Activated naive CD8-positive, alpha-beta T cell treated with anti-CD3 and anti-CD28 coated beads, Interleukin-2, amount 50 U/mL, for 24 hours (primary cell): Measurements from ENCODE around the gene RIPOR1.
"Not testable (repeated sequence)": the region's sequence is repeated elsewhere in the genome, so short reads cannot be mapped to it uniquely, and the experiment has no call there.

Experiments used
- ATAC-seq: fragments of 150-1000 bp; cut with Tn5 transposase; one replicate; pipeline ENCODE4 v1.10.0; 2021
- DNase-seq: peaks from one replicate; pipeline ENCODE4 v3.0.0; 2021
- H3K27ac Mint-ChIP-seq: one replicate; pipeline ENCODE4 v1.8.0; 2021; ENCODE audit warnings: mild to moderate bottlenecking, mixed read lengths
- H3K27me3 Mint-ChIP-seq: one replicate; pipeline ENCODE4 v1.8.0; 2021; ENCODE audit warnings: mixed read lengths
- H3K36me3 Mint-ChIP-seq: one replicate; pipeline ENCODE4 v1.8.0; 2021; ENCODE audit warnings: low read depth, mixed read lengths
- H3K4me1 Mint-ChIP-seq: one replicate; pipeline ENCODE4 v1.8.0; 2021; ENCODE audit warnings: mixed read lengths
- H3K4me3 Mint-ChIP-seq: one replicate; pipeline ENCODE4 v1.8.0; 2021; ENCODE audit warnings: mild to moderate bottlenecking, moderate library complexity, mixed read lengths
- H3K9me3 Mint-ChIP-seq: one replicate; pipeline ENCODE4 v1.8.0; 2021; ENCODE audit warnings: mixed read lengths

RIPOR1 gene

DNA sequence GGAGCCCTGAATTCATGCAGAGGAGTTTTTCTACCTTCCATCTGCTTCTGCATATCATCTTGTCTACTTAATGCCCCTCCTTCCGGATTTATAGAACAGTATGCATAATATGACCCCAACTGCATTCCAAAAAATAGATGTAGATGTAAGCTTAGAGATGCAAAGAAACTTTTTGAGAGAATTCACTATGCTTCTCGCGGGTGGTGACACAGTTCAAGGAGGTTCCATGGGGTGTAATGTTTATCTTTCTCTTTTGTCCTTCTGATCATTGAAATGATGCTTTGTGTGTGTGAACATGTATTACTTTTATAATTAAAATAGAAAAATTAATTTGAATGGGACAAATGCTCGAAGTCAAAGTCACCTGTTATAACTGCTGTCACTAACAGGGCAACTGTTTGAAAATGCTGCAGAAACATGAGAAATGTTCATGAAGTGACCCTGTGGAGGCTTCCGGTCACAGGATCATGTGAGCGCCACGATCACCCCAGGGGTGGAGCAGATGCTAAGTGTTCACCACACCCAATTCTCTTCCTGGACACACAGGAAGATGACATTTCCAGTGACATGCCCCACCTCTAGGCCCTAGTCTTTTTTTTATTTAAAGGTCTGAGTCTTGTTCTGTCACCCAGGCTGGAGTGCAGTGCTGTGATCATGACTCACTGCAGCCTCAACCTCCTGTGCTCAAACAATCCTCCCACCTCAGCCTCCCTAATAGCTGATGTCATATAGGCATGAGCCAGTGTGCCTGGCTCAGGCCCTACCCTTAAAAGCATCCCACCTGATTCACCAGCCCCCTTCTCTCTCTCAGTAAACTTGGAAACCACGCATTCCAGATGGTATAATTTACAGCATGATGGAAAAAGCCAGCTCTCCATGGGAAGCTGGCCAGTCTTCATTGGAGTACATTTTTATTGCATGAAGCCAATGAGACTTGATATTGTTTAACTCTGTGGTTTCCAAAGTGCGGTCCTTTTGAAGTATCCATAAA is 24.3 kb upstream of the RIPOR1 start:
- H3K27me3 Mint-ChIP-seq, result no peaks in the 10 kb centered on the region
- H3K4me3 Mint-ChIP-seq, result no peak overlapping the region
- peaks cover 6% of the 10 kb centered on the region for H3K36me3 Mint-ChIP-seq
- H3K27ac Mint-ChIP-seq, result peak overlapping the region; percentile 60
- H3K4me1 Mint-ChIP-seq, result peaks cover 44% of the 10 kb centered on the region
- ATAC-seq (peak; percentile 93), DNase-seq (peak; percentile 33)
- no peaks in the 10 kb centered on the region for H3K9me3 Mint-ChIP-seq

DNA sequence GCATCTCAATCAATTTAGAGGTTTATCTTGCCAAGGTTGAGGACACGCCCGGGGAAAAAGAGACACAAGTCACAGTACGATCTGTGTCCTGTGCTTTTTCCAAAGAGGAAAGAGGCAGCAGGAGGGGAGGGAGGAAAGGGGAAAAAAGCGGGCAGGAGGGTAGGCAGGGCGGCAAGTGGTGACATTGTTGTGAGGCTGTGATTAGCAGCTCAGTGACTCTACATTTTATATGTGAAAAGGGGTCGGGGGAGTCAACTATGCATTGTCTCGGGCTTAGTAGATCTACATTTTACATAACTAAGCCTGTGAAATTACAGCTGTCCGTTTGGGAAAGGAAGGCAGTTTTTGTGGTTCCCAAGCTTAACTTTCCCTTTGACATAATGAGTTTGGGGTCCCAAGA is 22.2 kb upstream of the RIPOR1 start:
- no peak overlapping the region for H3K4me3 Mint-ChIP-seq
- H3K27me3 Mint-ChIP-seq, result no peaks in the 10 kb centered on the region
- peaks cover 47% of the 10 kb centered on the region for H3K4me1 Mint-ChIP-seq
- DNase-seq (no peak), ATAC-seq (no peak)
- no peaks in the 10 kb centered on the region for H3K9me3 Mint-ChIP-seq
- H3K36me3 Mint-ChIP-seq, result peaks cover 3% of the 10 kb centered on the region
- H3K27ac Mint-ChIP-seq, result no peak overlapping the region

DNA sequence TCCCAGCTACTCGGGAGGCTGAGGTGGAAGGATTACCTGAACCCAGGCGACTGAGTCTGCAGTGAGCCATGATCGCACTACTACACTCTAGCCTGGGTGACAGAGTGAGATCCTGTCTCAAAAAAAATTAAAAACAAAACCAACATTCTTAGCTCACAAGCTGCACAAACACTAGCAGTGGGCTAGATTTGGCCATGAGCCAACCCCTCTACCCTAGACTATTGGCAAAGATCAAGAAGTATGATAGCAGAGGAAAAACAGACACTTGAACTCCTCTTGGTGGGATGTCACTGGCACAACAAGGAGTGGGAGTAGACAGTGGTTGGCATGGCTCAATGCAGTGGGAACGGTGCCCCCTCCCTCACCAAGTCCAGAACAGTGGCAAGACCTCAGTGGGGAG is 19.6 kb upstream of the RIPOR1 start:
- H3K27me3 Mint-ChIP-seq, result no peaks in the 10 kb centered on the region
- ATAC-seq, result no peak
- H3K9me3 Mint-ChIP-seq, result no peaks in the 10 kb centered on the region
- no peak overlapping the region for H3K27ac Mint-ChIP-seq
- H3K4me3 Mint-ChIP-seq, result no peak overlapping the region
- DNase-seq, result no peak
- H3K36me3 Mint-ChIP-seq, result peaks cover 3% of the 10 kb centered on the region
- peaks cover 40% of the 10 kb centered on the region for H3K4me1 Mint-ChIP-seq

DNA sequence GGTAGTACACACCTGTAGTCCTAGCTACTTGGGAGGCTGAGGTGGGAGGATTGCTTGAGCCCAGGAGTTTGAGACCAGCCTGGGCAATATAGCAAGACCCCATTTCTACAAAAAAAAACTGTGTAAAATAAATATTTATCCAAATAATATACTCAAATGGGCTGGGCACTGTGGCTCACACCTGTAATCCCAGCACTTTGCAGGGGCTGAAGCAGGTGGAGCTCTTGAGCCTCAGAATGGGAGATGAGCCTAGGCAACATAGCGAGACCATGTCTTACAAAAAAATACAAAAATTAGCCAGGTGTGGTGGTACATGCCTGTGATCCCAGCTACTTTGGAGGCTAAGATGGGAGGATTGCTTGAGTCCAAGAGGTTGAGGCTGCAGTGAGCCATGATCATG is 14.7 kb upstream of the RIPOR1 start:
- H3K9me3 Mint-ChIP-seq, ATAC-seq, H3K36me3 Mint-ChIP-seq, DNase-seq, H3K27ac Mint-ChIP-seq, H3K27me3 Mint-ChIP-seq, H3K4me3 Mint-ChIP-seq: not testable (repeated sequence)
- peaks cover 27% of the 10 kb centered on the region for H3K4me1 Mint-ChIP-seq

DNA sequence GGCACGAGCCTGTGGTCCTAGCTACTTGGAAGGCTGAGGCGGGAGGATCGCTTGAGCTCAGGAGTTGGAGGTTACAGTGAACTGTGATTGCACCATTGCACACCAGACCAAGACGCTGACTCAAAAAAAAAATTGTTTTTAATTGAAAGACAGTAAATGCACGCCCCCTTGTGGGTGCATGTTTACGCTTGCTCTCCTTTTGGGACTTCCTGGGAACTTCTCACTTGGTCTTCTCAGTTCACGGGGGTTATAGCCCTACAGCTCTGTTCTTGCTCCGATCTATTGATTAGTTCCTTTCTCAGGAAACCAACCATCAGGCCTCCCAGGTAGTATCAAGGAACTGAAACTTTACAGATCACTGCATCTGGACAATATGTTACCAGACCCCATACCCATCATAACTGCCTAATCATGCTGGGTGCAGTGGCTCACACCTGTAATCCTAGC is 14.2 kb upstream of the RIPOR1 start:
- Mint-ChIP-seq H3K27me3 (no peaks in the 10 kb centered on the region), H3K36me3 (no peaks in the 10 kb centered on the region), H3K4me1 (peaks cover 27% of the 10 kb centered on the region), H3K9me3 (no peaks in the 10 kb centered on the region), H3K4me3 (no peak overlapping the region), H3K27ac (peak overlapping the region; percentile 25)
- peak; percentile 80 for DNase-seq
- ATAC-seq, result peak; percentile 82

DNA sequence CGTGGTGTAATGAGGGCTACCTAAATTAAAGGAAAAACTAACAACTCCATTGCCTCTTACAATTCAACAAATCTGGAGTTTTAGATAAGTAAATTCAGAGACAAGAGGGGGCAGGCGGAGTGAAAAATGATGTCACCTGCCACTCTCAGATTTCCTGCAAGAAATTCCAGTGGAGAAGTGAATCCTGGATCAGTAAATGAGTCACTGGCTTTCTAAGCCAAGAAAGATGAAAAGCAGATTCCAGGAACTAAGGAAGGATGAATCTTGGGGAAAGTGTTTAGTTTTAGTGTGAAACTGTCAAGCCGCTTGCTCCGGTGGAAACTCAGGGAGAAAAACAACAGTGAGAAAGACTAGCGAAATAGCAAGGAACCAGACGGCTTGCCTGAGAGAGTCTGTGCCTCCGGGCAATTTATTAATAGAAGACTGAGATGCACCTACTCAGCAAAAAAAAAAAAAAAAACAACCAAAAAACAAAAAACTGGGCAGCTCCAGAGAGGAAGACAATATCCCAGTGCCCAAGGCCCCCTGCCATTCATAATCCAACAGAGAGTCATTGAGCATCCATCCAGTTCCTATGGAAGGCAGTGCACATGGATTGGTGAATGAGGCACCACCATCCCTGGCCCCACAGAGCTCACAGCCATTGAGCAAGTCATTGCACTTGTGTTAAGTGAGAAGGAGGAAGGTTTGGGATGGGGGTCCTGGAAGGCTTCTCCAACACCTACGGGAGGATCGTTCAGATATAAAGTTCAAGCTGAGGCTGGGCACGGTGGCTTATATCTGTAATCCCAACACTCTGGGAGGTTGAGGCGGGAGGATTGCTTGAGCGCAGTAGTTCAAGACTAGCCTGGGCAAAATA is 12.1 kb upstream of the RIPOR1 start:
- Mint-ChIP-seq H3K4me3 (no peak overlapping the region), H3K4me1 (peaks cover 38% of the 10 kb centered on the region), H3K36me3 (no peaks in the 10 kb centered on the region), H3K27ac (peak overlapping the region; percentile 23), H3K27me3 (no peaks in the 10 kb centered on the region), H3K9me3 (no peaks in the 10 kb centered on the region)
- ATAC-seq, result no peak
- DNase-seq, result no peak

DNA sequence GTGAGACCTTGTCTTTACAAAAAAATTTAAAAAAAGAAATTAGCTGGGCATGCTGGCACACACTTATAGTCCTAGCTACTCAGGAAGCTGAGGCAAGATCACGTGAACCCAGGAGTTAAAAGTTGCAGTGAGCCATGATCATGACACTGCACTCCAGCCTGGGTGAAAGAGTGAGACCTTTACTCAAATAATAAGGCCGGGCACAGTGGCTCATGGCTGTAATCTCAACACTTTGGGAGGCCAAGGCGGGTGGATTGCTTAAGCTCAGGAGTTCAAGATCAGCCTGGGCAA is 11.5 kb upstream of the RIPOR1 start:
- Mint-ChIP-seq H3K27ac (no peak overlapping the region), H3K4me1 (peaks cover 42% of the 10 kb centered on the region), H3K9me3 (no peaks in the 10 kb centered on the region), H3K36me3 (no peaks in the 10 kb centered on the region), H3K4me3 (no peak overlapping the region), H3K27me3 (no peaks in the 10 kb centered on the region)
- DNase-seq (no peak), ATAC-seq (no peak)

DNA sequence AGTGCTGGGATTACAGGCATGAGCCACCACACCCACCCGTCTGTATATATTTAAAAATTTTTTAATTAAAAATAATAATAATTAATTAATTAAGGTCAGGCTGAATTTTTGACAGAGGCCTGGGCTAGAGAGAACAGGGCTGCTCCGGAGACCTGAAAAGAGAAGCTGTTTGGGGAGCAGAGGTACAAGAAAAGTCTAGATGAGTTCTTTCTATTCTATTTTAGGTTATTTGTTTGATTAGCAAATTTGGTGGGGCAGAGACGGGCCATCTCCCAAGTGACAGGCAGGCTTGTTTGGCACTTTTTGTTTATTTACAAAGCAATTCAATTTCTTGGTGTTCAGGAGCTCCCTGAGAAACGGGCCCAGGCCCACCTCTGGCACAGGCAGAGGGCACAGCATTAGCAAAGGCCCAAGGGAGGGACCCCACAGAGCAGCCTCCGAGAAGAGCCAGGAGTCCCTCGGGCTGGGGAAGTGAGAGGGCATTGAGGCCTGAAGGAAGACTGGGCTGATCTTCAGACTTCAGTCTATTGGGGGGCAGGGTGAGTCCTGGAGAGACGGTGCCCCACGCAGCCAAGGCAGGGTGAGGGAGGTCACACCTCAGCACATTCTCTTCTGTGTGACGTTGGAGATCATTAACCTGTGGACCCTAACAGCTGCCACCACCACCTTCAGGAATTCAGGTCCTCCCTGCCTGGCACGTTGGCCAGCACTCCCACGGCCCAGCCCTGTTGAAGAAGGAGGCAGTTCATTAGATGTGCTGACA is 10.8 kb upstream of the RIPOR1 start:
- no peaks in the 10 kb centered on the region for H3K27me3 Mint-ChIP-seq
- no peaks in the 10 kb centered on the region for H3K9me3 Mint-ChIP-seq
- H3K4me3 Mint-ChIP-seq, result no peak overlapping the region
- DNase-seq (no peak), ATAC-seq (no peak)
- peaks cover 45% of the 10 kb centered on the region for H3K4me1 Mint-ChIP-seq
- no peak overlapping the region for H3K27ac Mint-ChIP-seq
- H3K36me3 Mint-ChIP-seq, result no peaks in the 10 kb centered on the region

DNA sequence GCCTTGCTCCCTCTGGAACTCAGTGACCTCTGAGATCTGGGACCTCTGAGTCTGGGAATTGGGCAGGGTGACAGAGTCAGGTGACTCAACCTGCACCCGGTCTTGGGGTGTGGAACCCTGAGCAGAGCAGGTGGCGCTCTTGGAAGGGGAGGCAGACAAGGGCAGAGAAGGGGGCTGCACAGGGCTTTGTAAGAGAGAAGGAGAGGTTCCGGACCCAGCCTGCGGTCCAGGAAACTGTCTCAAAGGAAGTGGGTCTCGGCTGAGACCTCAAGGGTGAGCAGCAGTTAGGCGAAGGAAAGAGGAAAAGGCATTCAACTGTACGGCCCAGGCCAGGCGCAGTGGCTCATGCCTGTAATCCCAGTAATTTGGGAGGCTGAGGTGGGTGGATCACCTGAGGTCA is 10.0 kb upstream of the RIPOR1 start:
- no peak for ATAC-seq
- Mint-ChIP-seq H3K36me3 (no peaks in the 10 kb centered on the region), H3K4me1 (peaks cover 46% of the 10 kb centered on the region), H3K27ac (peak overlapping the region; percentile 7), H3K27me3 (no peaks in the 10 kb centered on the region), H3K9me3 (no peaks in the 10 kb centered on the region), H3K4me3 (no peak overlapping the region)
- DNase-seq, result no peak

DNA sequence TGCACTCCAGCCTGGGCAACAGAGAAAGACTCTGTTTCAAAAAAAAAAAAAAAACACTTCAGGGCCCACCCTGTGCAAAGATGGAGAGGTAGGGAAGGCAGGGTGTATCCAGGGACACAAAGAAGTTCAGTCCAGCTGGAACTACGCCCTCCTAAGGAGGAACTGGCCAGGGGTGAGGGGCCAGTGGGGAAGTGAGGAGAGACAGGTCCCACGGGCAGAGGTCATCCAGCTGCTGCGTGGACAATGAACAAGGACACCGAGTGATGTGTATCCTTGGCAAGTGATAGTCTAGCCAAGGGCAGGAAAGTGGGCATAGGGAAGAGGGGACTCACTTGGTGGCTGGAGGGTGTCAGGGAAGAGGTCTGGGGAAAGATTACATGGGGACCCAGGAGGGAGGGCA is 9.4 kb upstream of the RIPOR1 start:
- H3K9me3 Mint-ChIP-seq, result no peaks in the 10 kb centered on the region
- no peak overlapping the region for H3K4me3 Mint-ChIP-seq
- H3K27me3 Mint-ChIP-seq, result no peaks in the 10 kb centered on the region
- ATAC-seq (no peak), DNase-seq (no peak)
- no peak overlapping the region for H3K27ac Mint-ChIP-seq
- H3K4me1 Mint-ChIP-seq, result peaks cover 45% of the 10 kb centered on the region
- no peaks in the 10 kb centered on the region for H3K36me3 Mint-ChIP-seq

DNA sequence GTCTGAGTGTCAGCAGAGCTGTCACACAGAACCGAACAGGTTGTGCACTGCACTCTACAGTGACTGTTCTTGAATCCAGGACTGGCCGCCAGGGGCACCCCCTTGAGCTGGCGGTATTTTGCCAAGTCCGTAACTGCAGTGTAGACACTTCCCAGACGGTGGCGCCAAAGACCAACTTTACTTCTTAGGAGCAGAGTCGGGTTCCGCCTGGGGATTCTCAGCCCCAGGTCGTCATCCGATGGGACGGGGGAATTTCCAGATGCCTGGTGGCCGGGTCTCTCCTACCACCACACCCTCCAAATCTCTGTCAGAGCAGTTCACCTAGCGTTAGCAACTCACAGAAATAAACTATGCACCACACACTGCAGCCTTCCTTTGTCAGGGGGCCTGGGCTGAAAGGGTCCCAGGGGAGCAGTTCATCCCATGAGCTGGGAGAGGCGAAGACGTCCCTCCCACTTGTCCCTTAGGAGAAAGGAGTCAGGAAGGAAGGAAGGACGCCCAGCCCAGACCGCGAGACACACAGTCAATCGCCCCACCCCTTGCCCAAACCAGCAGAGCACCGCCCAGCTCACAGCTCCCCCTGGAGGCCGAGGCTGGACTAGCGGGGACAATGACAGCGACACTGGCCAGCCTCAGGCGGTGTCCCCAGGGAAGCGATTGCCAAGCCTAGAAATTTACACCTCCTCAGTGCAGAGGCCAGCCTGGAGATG is 7.4 kb upstream of the RIPOR1 start:
- H3K4me3 Mint-ChIP-seq, result peak overlapping the region; percentile 83
- peaks cover 36% of the 10 kb centered on the region for H3K4me1 Mint-ChIP-seq
- no peaks in the 10 kb centered on the region for H3K9me3 Mint-ChIP-seq
- ATAC-seq (peak; percentile 94), DNase-seq (peak; percentile 98)
- H3K36me3 Mint-ChIP-seq, result no peaks in the 10 kb centered on the region
- no peaks in the 10 kb centered on the region for H3K27me3 Mint-ChIP-seq
- H3K27ac Mint-ChIP-seq, result peak overlapping the region; percentile 95

DNA sequence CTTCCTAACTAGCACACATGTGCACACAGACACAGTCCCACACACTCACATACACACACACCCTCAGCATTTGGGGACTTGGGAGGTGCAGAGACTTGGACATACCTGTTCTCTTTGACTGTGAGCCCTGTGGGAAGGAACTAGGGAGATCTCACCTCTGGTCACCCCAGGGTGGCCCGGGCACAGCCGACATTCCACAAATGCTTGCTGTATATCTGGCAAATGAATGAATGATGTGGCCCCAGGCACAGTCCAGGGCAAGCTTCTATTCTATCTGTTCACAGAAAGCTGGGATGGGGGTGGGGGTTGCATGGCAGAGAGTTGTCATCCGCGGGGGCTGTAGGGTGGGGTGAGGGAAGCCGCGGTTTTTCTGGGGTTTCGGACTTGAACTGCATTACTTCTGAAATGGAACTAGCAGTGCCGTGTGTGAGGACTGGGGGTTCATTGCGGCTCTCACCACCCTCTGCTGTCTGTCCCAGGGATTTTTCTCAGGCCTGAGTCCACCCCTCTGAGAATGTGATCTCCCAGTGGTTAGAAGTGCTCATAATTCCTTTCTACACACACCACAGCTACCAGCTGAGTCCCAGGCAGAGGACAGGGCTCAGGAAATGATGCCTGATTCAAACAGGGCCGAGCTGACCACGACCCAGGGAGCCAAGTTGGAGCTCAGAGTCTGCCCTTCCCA is 3.3 kb upstream of the RIPOR1 start:
- ATAC-seq (no peak), DNase-seq (no peak)
- Mint-ChIP-seq H3K27ac (no peak overlapping the region), H3K27me3 (peaks cover 6% of the 10 kb centered on the region), H3K4me1 (peaks cover 22% of the 10 kb centered on the region), H3K4me3 (no peak overlapping the region), H3K9me3 (no peaks in the 10 kb centered on the region), H3K36me3 (no peaks in the 10 kb centered on the region)

DNA sequence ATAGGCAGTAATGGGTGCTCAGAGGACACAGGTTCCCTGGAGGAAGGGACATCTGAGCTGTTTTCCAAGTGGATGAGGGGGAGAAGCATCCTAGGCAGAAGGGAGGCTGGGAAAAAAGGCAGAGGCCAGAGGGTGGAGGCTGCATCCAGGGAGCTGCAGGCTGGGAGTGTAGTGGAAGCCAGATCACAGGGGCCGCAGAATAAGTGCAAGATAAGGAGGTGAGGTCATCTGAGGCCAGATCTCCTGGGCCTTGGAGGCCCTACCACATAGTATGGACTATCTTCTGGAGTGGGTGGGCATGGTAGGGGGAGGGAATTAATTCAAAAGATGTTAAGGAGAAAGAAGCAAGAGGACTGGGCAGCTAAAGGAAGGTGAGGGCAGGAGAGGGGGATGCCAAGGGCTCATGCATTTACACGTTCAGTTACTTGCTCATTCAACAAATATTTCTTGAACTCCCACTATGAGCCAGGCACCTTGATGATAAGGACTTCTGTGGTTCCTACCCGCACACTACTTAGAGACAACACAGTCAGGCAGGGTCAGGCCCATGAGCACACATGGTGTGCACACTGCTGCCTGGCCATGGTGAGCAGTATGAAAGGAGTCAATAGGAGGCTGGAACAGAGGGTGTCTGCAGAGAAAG is 2.4 kb upstream of the RIPOR1 start:
- Mint-ChIP-seq H3K27me3 (peaks cover 14% of the 10 kb centered on the region), H3K27ac (no peak overlapping the region), H3K36me3 (no peaks in the 10 kb centered on the region), H3K4me1 (peaks cover 25% of the 10 kb centered on the region), H3K9me3 (no peaks in the 10 kb centered on the region), H3K4me3 (no peak overlapping the region)
- DNase-seq (no peak), ATAC-seq (no peak)
